HG02588 (cell line): ENCODE results near the gene FADD.
"Not testable (repeated sequence)": the region's sequence is repeated elsewhere in the genome, so short reads cannot be mapped to it uniquely, and the experiment has no call there.

Source experiments
- ATAC-seq: cut with Tn5 transposase; IDR thresholded peaks from one replicate; pipeline ENCODE4 v1.9.1; 2021; ENCODE audit warnings: mild to moderate bottlenecking, moderate library complexity; ENCODE audit not compliant: unreplicated experiment

The FADD gene

GRCh38 chr11:70203751-70204465 is 812 bp downstream of the FADD start:
- ATAC-seq, result peak; percentile 23

- no peak for ATAC-seq
Observed at GRCh38 chr11:70204466-70204799, 1.3 kb downstream of the FADD start.

GRCh38 chr11:70205049-70205725 is 2.1 kb downstream of the FADD start:
- ATAC-seq, result no peak

DNA sequence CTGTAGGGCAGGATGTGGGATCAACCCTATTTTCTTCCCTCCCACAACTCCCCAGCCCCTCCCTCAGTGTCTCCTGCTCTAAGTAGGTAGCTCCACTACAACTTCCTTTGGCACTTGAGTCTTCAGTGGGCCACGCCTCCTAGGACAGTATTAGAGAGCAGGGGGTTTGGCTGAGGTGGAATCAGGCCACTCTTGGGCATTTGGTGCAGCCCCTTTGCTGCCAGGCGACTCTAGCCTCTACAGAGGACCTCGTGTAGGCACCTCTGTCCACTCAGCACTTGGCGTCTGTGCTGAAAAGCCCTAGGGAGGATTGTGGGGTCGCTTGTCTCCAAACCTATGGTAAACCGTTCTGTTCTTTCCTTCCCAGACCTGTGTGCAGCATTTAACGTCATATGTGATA is 2.7 kb downstream of the FADD start:
- ATAC-seq, result no peak

- no peak for ATAC-seq
Observed at GRCh38 chr11:70206226-70206981, 3.3 kb downstream of the FADD start.

- ATAC-seq, result no peak
Observed at GRCh38 chr11:70206982-70207376, 3.9 kb downstream of the FADD start.

GRCh38 chr11:70207531-70208131 is 4.5 kb downstream of the FADD start:
- no peak for ATAC-seq

- no peak for ATAC-seq
Observed at GRCh38 chr11:70209391-70209912, 6.4 kb downstream of the FADD start.

GRCh38 chr11:70210051-70210501 is 7.0 kb downstream of the FADD start:
- ATAC-seq, result no peak

- no peak for ATAC-seq
Observed at GRCh38 chr11:70210530-70210929, 7.4 kb downstream of the FADD start.

DNA sequence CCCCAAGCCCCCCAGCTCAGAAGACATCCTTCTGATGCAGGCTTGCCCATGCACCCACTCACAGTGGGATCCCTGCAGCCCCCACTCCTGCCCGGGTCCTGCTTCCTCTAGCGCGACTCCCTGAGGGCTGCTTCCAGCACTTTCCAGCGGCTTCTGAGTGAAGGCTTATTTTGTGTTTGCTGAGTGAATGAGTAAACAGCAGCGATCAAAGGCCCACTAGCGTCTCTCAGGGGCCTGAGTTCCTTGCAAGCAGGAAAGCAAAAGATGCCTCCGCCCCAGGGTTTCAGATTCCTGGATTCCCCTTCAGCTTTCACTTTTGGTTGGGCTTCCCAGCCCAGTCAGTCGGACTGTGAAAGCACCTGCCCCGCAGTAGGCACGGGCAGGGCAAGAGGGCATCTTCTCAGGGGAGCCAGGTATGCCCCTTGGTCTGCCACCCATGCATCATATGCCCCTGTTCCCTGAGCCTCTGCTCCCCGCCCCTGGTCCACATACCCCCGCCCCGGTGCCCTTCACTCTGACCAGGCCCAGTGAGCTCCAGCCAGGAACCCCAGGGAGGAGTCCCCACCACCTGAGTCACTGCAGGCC is 9.2 kb downstream of the FADD start:
- no peak for ATAC-seq

DNA sequence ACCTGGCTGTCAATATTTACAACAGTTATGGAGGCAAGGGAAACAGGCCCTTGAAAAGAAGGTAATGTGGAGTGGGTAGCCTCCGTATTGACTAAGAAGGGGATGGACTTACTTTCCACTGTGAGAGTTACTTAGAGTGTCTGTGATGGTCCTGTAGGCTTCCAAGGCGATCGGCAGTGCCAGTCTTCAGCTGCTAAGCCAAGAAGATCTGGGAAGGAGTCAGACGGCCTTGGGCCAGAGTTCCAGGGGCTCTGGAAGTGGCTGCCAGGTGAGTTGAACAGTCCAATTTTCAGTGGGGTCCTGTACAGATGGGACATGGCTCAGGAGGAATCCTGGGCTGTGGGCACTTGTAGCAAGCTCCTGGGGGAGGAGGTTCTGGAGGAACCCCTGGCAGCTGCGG is 14.3 kb downstream of the FADD start:
- not testable (repeated sequence) for ATAC-seq

GRCh38 chr11:70218076-70218475 is 15.0 kb downstream of the FADD start:
- ATAC-seq, result not testable (repeated sequence)

DNA sequence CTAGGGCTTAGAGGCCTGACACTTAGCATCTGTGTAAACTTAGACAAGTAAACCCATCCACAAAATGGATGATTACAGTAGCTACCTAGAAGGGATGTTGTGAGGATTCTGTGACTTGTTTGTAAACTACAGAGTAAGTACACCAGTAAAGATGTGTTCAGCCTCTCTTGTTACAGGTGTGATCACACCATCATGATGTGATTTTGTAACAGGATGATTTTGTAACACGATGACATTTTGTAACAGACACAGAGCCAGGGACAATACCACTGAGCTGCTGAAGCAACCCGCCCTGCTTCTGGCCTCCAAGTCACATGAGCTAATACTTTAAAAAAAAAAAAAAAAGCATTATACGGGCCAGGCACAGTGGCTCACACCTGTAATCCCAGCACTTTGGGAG is 17.0 kb downstream of the FADD start:
- ATAC-seq, result no peak

- no peak for ATAC-seq
Observed at GRCh38 chr11:70220920-70221319, 17.8 kb downstream of the FADD start.

- ATAC-seq, result no peak
Observed at GRCh38 chr11:70225681-70226177, 22.6 kb downstream of the FADD start.

- no peak for ATAC-seq
Observed at GRCh38 chr11:70226183-70226582, 23.1 kb downstream of the FADD start.

- ATAC-seq, result no peak
Observed at GRCh38 chr11:70226967-70227366, 23.9 kb downstream of the FADD start.

GRCh38 chr11:70229737-70230136 is 26.6 kb downstream of the FADD start:
- ATAC-seq, result no peak

- no peak for ATAC-seq
Observed at GRCh38 chr11:70230151-70230839, 27.2 kb downstream of the FADD start.
